IMR-90 (cell line): Measurements from ENCODE around the gene PPP1R3E. TPM values are rescaled to one million over a fixed set of nuclear protein-coding genes. Genes with fewer than 3 reads are reported as not detected.
A peak's percentile ranks its signal among the peaks of the same experiment; 100 is the strongest.

Experiments used
- ATAC-seq: fragments of 200-7000 bp; cut with Tn5 transposase; 2 replicates; pipeline ENCODE4 v1.9.1; 2020; ENCODE audit warnings: low read depth, mild to moderate bottlenecking, moderate library complexity
- BruUV-seq: library from RNA; stranded (reverse); fragments of 400-500 nt; replicated peaks from 2 replicates; lab custom pipeline; 2021; lab: Mats Ljungman, UMichigan
- CTCF ChIA-PET: fragments of 300-600 bp; formaldehyde crosslinking; extraction: SDS; loops from one replicate; lab custom pipeline; 2021; ENCODE audit warnings: antibody characterized with exemption; lab: Yijun Ruan, JAX
- POLR2A ChIA-PET: fragments of 300-600 bp; sonication (Branson Sonifier 250); formaldehyde crosslinking; loops from one replicate; lab custom pipeline; 2022; ENCODE audit warnings: antibody characterized with exemption; ENCODE audit not compliant: unreplicated experiment; lab: Charles Lee
- DNase-seq: peaks from one replicate; pipeline ENCODE4 v3.0.0; 2013
- H2AFZ ChIP-seq: replicated peaks from 2 replicates; pipeline ENCODE3; 2013; ENCODE audit warnings: low read length, mild to moderate bottlenecking; ENCODE audit not compliant: poor library complexity
- H2AK5ac ChIP-seq: 2 replicates; pipeline ENCODE4 v1.6.1; 2013; ENCODE audit warnings: low read depth, low read length, inconsistent platforms
- H2AK9ac ChIP-seq: replicated peaks from 2 replicates; pipeline ENCODE3; 2013; ENCODE audit warnings: mild to moderate bottlenecking, low read depth, low read length, moderate library complexity; ENCODE audit not compliant: poor library complexity
- H2BK120ac ChIP-seq: 2 replicates; pipeline ENCODE4 v1.6.1; 2013; ENCODE audit warnings: low read depth, low read length, inconsistent platforms
- H2BK15ac ChIP-seq: 3 replicates; pipeline ENCODE4 v1.6.1; 2013; ENCODE audit warnings: low read depth, low read length, inconsistent platforms
- H2BK20ac ChIP-seq: 2 replicates; pipeline ENCODE4 v1.6.1; 2013; ENCODE audit warnings: low read depth, mild to moderate bottlenecking, inconsistent platforms, low read length, moderate library complexity
- H2BK5ac ChIP-seq: 2 replicates; pipeline ENCODE4 v1.6.1; 2013; ENCODE audit warnings: mild to moderate bottlenecking, low read depth, low read length, inconsistent platforms; ENCODE audit not compliant: poor library complexity, severe bottlenecking
- H3K14ac ChIP-seq: replicated peaks from 2 replicates; pipeline ENCODE4 v1.6.1; 2013; ENCODE audit warnings: low read depth, low read length, inconsistent platforms
- H3K18ac ChIP-seq: 2 replicates; pipeline ENCODE4 v1.6.1; 2013; ENCODE audit warnings: low read depth, low read length, control low read depth
- H3K23ac ChIP-seq: 2 replicates; pipeline ENCODE4 v1.6.1; 2013; ENCODE audit warnings: low read depth, low read length, inconsistent platforms
- H3K27ac ChIP-seq: 2 replicates; pipeline ENCODE4 v1.5.1; 2013; ENCODE audit warnings: mild to moderate bottlenecking, control low read depth, low read length; ENCODE audit not compliant: insufficient read depth
- H3K27me3 ChIP-seq: 2 replicates; pipeline ENCODE4 v1.6.1; 2013; ENCODE audit warnings: low read length; ENCODE audit not compliant: control insufficient read depth, insufficient read depth
- H3K36me3 ChIP-seq: 2 replicates; pipeline ENCODE4 v1.6.1; 2013; ENCODE audit warnings: low read length, mixed read lengths; ENCODE audit not compliant: control insufficient read depth, insufficient read depth
- H3K4ac ChIP-seq: 2 replicates; pipeline ENCODE4 v1.6.1; 2013; ENCODE audit warnings: low read depth, low read length, inconsistent platforms
- H3K4me1 ChIP-seq: 2 replicates; pipeline ENCODE4 v1.6.1; 2013; ENCODE audit warnings: low read length, mixed read lengths; ENCODE audit not compliant: control insufficient read depth, insufficient read depth
- H3K4me2 ChIP-seq: 2 replicates; pipeline ENCODE4 v1.6.1; 2013; ENCODE audit warnings: low read depth, mild to moderate bottlenecking, control low read depth, low read length, moderate library complexity
- H3K4me3 ChIP-seq: 2 replicates; pipeline ENCODE4 v1.5.1; 2013; ENCODE audit warnings: low read depth, mild to moderate bottlenecking, control low read depth, low read length, moderate library complexity; ENCODE audit not compliant: insufficient read depth
- H3K56ac ChIP-seq: 2 replicates; pipeline ENCODE4 v1.6.1; 2013; ENCODE audit warnings: low read length, inconsistent platforms; ENCODE audit not compliant: insufficient read depth; ENCODE audit errors: extremely low read depth
- H3K79me1 ChIP-seq, 2 experiments: 2 replicates each; pipeline ENCODE4 v1.6.1; 2013; ENCODE audit warnings: low read length in 2 of 2, inconsistent platforms in 1 of 2, low read depth in 1 of 2
- H3K9ac ChIP-seq: 2 replicates; pipeline ENCODE4 v1.6.1; 2013; ENCODE audit warnings: low read depth, low read length, control low read depth
- H3K9me1 ChIP-seq: 2 replicates; pipeline ENCODE4 v1.6.1; 2013; ENCODE audit warnings: low read length, inconsistent platforms; ENCODE audit not compliant: insufficient read depth
- H3K9me3 ChIP-seq: 2 replicates; pipeline ENCODE4 v1.6.1; 2013; ENCODE audit warnings: low read length; ENCODE audit not compliant: control insufficient read depth, insufficient read depth
- H4K20me1 ChIP-seq: 2 replicates; pipeline ENCODE4 v1.6.1; 2013; ENCODE audit warnings: low read length, inconsistent platforms; ENCODE audit not compliant: insufficient read depth
- H4K5ac ChIP-seq: 2 replicates; pipeline ENCODE4 v1.6.1; 2013; ENCODE audit warnings: mild to moderate bottlenecking, low read depth, low read length, control low read depth
- H4K8ac ChIP-seq, 2 experiments: 2 replicates each; pipeline ENCODE4 v1.6.1; 2013; ENCODE audit warnings: low read depth in 2 of 2, low read length in 2 of 2, control low read depth in 1 of 2, inconsistent platforms in 1 of 2
- H4K91ac ChIP-seq: 2 replicates; pipeline ENCODE4 v1.6.1; 2013; ENCODE audit warnings: low read depth, low read length, inconsistent platforms; ENCODE audit not compliant: insufficient read depth
- FOS ChIP-seq: fragments of 150-350 bp; IDR thresholded peaks from 2 replicates; pipeline ENCODE4 v1.6.1; 2016; ENCODE audit warnings: low read depth, low read length
- POLR2A ChIP-seq: IDR thresholded peaks from 2 replicates; pipeline ENCODE4 v1.6.1; 2012; ENCODE audit warnings: mild to moderate bottlenecking, low read depth, low read length
- WGBS, 2 experiments: methylation state at CpG; one replicate each; pipeline versions ENCODE4 v1.1.5 to v1.1.7; 2013; ENCODE audit warnings: missing lambda C conversion rate in 2 of 2; ENCODE audit not compliant: insufficient read length in 1 of 2; ENCODE audit errors: extremely low coverage in 2 of 2; 5-methylcytosine and 5-hydroxymethylcytosine counted together
- dilution Hi-C: fragments of 300-500 bp; cut with HindIII; formaldehyde crosslinking; loops from one replicate; pipeline ENCODE4 v1.14.3; 2018; ENCODE audit warnings: low sequenced_read_pairs; ENCODE audit not compliant: unreplicated experiment
- in situ Hi-C: fragments of 300-500 bp; cut with MboI; formaldehyde crosslinking; loops from 3 replicates; pipeline ENCODE4 v1.14.3; 2019; ENCODE audit warnings: low sequenced_read_pairs, inconsistent platforms, mixed read lengths
- intact Hi-C: fragments of 100-400 bp; cut with micrococcal nuclease; formaldehyde crosslinking; loops from 2 replicates; pipeline ENCODE4 v1.10.0; 2022
- polyA plus RNA-seq, 3 experiments: library from polyadenylated mRNA; depleted of rRNA; stranded (reverse); fragments of >200 nt; gene quantifications; 2 replicates each; pipeline ENCODE4 v1.2.3, GENCODE V29; 2012; ENCODE audit warnings: low replicate concordance in 1 of 3
- total RNA-seq: library from RNA; depleted of rRNA; stranded (reverse); fragments of >200 nt; gene quantifications from 2 replicates; pipeline ENCODE4 v1.2.3, GENCODE V29; 2012

Gene PPP1R3E
- total and polyA plus RNA-seq, 2 of the 4 experiments (the other 2 are of a cell fraction): 1.3 to 3.5 TPM

DNA sequence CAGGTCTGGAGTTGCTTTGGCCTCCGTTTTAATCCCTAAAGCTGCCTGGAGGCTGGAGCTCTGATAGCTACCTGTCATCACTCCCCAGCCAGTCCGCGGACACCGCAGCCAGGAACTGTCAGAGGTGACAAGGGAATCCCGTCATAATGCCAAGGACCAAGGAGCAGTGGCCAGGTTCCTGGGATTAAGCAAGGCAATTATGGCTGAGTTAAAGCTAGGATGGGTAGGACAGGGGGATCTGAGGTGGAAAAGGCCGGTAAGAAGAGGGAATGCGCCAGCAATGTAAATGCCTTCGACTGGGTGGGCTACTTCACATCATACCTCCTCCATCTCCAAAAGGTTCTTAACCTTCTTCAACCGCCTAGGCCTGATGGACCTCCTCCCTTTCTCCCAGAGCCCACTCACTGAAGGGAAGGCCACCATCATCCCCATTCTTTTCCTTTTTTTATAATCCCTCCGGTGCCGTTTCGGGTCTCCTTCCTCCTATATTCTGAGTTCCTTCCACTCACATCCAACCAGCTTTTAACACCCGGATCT is 1.9 kb downstream of the PPP1R3E start:
- TSS peak; percentile 59 for BruUV-seq
- Histone ChIP-seq H3K14ac (peak overlapping the region; percentile 99), H2AFZ (peak overlapping the region; percentile 92), H3K4me1 (no peaks in the 10 kb centered on the region; the same call in 1 of the 2 replicates), H2BK20ac (no peak overlapping the region), H3K56ac (peak overlapping the region; percentile 96), H2AK9ac (peak overlapping the region; percentile 94), H3K27ac (peak overlapping the region; percentile 90), H3K18ac (peak overlapping the region; percentile 91), H4K5ac (peak overlapping the region; percentile 36), H3K79me1 (peaks cover 7 to 19% of the 10 kb centered on the region in 2 experiments; a peak in 3 of 4 replicates), H3K9me3 (no peaks in the 10 kb centered on the region), H3K4ac (peak overlapping the region; percentile 96), H3K4me3 (peak overlapping the region; percentile 74), H3K9me1 (no peaks in the 10 kb centered on the region), H3K4me2 (peak overlapping the region; percentile 95), H4K8ac (peak overlapping the region; percentile 94 to 95), H2BK5ac (peak overlapping the region; percentile 80), H4K91ac (peak overlapping the region; percentile 91), H4K20me1 (peaks cover 3% of the 10 kb centered on the region; the same call in 1 of the 2 replicates), H2BK15ac (peak overlapping the region; percentile 39; the same call in 1 of the 3 replicates), H3K23ac (peak overlapping the region; percentile 99), H2BK120ac (peak overlapping the region; percentile 75), H3K9ac (peak overlapping the region; percentile 97), H3K27me3 (no peaks in the 10 kb centered on the region), H3K36me3 (no peaks in the 10 kb centered on the region), H2AK5ac (peak overlapping the region; percentile 93)
- ATAC-seq (no peak), DNase-seq (peak; percentile 13)
- intact Hi-C loops: loop anchor here (1.0 to 10.0 kb wide), 3 partner anchors 35 to 746 kb away; no protein-coding TSS in a partner anchor
- 0% methylated on average over 2 of the region's 13 CpGs; no CpG with 5 or more reads in 1 of the 2 experiments for WGBS, 2 experiments
- dilution Hi-C loops: no loop called here
- CTCF ChIA-PET: interaction anchor here (0.6 to 3.6 kb wide), 7 partner anchors 8 to 180 kb away, joined by 3 to 10 read pairs (median 4); partner anchors contain the start of gene PABPN1
- TF ChIP-seq FOS (no peak), POLR2A (peak; percentile 74)
- POLR2A ChIA-PET: interaction anchor here (0.6 kb wide), 1 partner anchor 206 kb away, joined by 4 read pairs; the partner anchor contains the start of gene ACIN1
- in situ Hi-C loops: loop anchor here (10.0 to 25.0 kb wide), 4 partner anchors 186 to 1137 kb away; partner anchors contain the start of genes CBLN3, CEBPE, EMC9 and FITM1
